ENCODE data around the gene PAX2.

PAX2 gene

DNA sequence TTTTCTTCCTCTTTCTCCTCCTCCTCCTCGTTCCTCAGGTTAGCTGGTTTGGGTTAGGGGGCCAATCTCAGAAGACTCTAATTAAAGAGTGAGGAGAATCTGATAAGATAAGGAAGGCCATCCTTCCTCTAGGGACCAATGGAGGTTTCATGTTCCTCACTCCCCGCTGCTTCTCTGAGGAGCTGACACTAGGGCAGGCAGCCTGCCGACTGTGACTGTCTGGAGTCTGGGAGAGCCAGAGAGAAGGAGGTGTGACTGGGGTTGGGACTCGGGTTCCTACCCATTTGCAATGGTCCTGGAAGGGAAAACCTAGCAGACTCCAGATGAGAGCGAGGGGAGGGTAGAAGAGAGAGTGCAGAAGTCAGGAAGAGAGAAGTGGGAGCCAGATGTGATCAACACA is 15.3 kb downstream of the PAX2 start:
- no peak for DNase-seq

DNA sequence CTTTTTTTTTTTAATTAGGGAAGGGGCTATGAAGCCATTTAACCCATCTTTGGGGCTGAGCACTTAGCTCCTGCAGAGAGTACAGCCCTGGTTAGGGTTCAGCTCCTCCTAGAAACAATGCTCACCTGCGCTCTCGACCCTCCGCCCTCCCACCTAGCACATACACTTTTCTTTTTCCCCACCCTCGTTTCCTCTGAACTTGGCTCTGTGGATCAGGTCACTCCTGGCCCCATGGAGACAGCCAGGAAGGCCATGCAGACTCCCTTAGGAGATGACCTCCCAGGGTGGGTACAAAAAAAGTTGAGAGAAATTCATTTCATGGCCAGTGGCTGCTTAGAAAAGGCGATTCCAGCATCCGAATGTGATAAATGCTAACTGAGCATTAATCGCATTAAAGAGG is 15.8 kb downstream of the PAX2 start:
- no peak for DNase-seq

DNA sequence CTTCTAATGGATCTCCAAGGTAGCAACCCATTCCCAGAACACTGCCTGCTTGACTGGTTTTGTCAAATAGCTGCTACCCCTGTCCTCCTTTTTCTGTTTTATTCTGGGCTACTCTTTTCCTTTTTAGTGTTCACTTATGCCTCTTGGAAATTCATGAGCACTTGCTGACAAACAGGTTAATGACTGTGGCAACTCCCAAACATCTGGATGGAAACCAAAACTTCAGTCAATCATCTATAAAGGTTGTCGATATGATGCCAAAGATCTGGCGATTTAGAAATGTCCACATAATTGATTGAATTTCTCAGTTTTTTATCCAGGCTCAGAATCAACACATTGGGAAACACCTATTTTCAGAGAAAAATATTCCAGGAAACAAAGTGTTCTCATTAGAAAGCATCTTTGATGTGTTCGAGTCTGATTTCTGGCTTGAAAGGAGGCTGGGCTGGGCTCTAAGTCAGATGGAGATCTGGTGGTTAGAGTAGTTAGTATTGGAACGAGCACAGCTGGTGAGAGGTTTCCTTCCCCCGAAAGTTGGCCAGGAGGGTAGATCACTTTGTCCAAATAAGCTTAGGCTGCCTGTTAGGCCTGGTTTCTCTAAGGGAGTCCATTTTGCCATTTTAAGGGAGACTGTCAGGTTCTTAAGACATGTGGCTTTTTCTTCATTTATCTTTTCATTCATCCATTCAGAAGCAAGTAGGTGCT is 17.8 kb downstream of the PAX2 start:
- DNase-seq: no peak

DNA sequence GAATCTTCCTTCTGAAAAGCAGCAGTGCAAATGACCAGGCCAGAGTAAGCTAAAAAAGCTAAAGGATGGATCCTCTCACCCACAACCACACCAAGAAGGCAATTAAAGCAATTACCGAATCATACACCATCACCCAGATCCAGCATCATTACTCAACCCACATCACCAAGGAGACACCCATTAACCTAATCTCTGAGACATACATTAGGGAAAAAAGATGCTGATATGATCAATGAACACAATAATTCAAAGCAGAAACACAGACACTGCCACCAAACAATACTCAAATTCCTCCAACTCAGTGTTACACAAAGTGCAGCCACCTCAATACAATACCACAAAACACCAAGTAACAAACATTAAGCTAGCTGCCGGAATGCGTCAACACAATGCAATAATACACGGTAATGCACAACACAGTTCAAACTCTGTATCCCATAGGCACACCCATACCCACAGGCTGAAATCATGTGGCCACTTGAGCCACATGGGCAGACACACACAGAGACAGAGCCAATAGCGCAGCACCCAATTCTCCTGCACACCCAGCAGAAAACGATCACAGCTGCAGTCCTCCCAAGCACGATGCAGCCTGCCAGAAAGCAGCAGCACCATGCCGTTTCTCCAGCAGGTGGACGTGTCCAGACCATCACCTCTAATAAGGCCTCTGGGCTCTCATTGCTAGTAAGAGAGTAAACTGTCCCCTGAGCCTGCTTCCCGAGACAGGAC is 21.5 kb downstream of the PAX2 start:
- no peak for DNase-seq

DNA sequence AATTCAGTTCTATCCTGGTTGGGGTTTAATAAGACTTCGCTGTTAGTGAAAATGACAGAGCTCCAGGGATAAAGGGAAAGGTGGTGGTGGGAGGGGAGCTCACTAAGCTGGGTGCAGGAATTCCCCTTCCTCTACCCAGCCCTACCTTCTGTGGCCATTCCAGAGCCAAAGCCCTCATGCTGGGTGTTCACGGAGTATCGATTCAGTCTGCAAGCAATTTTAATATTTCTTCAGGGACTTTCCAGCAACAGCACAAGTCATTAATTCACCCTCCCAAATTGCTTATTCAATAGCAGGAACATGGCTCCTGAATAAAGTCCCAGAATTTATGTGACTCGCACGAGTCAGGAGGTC is 22.0 kb downstream of the PAX2 start:
- no peak for DNase-seq

DNA sequence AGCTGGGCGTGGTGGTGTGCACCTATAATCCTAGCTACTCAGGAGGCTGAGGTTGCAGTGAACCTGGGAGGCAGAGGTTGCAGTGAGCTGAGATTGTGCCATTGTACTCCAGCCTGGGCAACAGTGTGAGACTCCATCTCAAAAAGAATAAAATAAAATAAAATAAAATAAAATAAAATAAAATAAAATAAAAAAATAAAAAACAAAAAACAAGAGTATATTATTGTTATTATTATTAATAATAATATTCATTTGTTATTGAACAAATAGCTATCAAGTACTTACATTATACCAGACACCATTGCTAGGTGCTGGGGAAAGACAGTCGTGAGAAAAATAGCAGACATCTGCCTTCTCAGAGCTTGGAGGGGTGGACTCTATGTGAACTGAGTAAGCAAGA is 24.1 kb downstream of the PAX2 start:
- no peak for DNase-seq

DNA sequence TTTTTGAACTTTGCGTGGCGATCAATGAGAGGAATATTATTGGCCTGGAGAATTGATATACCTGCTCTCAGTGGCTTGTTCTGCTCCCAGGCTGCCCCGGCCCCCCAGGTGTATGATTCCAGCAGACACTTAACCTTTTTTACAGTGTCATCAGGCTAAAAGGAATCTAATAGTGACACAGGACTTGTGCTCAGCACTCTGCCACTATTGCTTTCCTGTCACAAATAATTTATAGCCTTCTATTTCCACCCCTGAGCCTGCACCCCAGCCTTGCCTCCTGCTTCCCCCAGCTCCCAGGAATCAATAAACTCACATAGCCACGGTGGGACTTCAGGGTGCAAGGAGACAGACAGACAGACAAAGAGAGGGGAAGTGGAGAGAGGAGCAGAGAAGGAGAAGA is 28.3 kb downstream of the PAX2 start:
- no peak for DNase-seq

DNA sequence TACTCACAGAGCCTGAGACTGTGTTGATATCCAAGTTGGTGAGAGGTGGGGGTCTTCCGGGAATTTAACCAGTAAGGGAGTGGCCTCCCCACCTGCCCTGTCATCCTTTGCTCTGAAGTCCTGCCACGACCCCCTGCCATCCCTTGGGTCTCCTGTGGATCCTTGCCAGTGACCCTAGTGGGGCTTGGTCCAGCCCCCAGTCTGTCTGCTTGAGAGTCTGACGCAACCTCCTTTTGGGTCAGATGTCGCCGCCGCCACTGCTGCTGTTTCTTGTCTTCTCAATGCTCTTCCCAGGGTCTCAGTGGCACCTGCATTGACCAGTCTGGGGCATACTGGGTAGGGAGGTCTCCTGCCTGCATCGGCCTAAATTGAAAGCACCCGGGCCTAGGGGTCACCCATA is 28.8 kb downstream of the PAX2 start:
- DNase-seq: no peak

DNA sequence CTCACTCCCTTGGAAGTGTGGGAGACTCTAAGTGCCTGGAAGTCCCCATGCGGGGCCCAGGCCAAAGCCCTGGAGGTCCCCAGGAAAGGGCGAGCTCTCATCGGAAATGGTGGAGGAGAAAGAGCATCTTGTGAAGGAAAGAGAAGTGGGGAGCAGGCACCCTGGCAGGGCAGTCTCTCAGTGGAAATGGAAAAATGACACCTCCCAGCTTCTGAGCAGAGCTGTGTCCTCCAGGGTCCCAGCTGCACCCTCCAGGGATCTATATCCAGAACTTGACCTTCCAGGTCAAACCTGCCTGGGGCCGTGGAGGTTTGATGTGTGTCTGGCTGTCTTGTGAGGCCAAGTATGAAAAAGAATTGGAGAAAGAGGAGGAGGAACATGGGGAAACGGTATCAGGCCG is 29.5 kb downstream of the PAX2 start:
- DNase-seq: no peak

DNA sequence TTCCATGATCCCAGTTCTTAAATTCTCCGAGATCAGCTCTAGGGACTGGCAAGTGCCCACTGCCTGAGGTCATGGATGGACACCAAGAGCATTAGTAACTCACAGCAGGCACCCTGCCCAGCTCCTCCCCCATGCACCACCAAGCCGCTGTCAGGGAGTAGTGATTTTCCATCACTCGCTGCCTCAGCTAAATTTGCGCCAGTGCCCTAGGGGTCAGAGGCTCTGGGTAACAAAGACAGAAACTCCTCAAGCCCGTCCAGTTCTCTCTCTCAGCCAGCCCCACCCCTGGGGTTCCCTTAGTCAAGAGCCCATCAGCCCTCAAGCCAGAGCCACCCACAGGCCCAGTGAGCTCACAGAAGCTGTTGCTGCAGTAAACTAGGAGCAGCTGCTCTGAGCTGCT is 30.0 kb downstream of the PAX2 start:
- no peak for DNase-seq

DNA sequence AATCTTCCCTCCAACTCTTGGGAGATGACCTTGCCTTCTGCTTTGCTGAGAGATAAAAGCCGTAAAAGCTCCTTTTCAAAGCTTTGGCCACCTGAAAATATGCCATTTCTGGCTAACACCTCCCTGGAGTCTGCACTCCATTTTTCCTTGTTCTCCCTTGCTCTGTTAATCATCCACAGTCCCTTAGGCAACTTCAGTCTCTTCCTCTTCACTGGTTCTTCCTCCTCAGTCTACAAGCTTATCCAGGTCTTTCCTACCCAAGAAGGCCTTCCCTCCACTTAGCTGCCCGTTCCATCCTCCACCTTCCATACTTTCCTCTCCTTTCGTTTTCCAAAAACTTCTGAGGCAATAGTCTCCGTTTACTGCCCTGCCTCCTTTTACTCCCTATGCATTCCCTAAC is 30.5 kb downstream of the PAX2 start:
- DNase-seq: no peak

DNA sequence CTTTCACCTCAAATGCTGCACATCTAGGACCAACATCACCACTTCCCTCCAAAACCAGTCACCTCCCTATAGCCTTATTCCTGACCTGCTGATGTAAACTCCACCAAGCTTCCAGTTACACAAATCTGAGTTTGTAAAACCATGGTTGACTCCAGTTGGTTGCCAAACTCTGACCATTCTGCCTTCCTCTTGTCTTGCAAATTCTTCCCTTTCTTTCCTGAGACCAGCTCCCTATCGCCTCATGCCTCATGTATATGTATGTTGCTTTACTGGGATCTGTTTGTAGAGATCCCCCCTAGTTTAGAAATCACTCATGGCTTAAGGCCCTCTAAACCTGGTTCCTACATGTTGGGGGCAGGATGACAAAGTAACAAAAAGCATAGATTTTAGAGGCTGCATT is 31.3 kb downstream of the PAX2 start:
- no peak for DNase-seq

DNA sequence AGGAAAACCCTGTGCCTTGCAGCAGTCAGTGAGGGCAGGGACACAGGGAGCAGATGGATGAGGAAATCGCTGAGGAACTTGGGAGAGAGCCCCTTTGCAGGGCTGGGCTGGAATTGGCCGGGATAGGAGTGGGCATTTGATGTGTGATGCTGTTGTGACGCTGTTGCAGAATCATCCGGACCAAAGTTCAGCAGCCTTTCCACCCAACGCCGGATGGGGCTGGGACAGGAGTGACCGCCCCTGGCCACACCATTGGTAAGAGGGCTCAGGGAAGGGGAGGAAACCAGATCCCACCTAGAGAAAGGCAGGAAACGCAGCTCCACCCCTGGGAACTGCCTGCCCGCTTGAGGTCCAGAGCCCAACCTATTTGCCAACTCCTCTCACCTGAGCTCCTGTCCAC is 33.9 kb downstream of the PAX2 start:
- DNase-seq: no peak

DNA sequence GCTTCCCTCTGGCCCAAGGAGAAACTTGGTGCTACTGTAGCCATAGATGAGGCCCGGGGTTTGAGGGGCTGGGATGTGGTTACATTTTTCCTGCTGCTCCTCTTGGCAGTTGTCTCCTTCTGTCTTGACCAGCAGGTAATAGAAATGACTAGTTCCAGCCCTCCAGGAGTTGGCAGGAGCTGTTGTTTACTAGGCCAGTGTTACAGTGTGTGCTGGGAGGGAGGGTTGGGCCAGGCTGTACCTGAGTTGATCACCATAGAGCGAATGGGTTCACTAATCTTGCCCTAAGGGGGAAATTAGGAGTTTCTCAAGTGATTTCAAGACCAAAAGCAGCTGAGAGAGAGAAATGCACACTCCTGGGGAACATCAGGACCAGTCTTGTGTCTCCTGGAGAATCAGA is 34.9 kb downstream of the PAX2 start:
- no peak for DNase-seq

DNA sequence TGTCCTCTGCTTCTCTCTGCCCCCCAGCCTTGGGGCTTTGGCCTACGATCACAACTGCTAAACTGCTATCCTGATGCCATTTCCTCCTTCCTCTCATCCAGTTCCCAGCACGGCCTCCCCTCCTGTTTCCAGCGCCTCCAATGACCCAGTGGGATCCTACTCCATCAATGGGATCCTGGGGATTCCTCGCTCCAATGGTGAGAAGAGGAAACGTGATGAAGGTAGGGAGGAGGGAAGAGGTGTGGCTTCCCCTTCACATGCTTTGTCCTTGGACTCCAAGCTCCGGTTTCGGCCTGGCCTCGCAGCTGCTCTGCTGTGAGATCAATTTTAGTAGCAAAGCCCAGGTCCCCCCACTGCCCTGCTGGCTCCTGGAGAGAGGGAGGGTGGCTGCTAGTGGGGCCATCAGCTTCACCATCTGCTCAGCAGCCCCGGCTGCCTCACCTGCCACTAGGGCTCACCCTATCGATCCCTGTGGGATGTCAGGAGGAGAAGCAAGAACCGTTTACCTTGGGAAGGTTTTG is 35.8 kb downstream of the PAX2 start:
- DNase-seq: no peak

DNA sequence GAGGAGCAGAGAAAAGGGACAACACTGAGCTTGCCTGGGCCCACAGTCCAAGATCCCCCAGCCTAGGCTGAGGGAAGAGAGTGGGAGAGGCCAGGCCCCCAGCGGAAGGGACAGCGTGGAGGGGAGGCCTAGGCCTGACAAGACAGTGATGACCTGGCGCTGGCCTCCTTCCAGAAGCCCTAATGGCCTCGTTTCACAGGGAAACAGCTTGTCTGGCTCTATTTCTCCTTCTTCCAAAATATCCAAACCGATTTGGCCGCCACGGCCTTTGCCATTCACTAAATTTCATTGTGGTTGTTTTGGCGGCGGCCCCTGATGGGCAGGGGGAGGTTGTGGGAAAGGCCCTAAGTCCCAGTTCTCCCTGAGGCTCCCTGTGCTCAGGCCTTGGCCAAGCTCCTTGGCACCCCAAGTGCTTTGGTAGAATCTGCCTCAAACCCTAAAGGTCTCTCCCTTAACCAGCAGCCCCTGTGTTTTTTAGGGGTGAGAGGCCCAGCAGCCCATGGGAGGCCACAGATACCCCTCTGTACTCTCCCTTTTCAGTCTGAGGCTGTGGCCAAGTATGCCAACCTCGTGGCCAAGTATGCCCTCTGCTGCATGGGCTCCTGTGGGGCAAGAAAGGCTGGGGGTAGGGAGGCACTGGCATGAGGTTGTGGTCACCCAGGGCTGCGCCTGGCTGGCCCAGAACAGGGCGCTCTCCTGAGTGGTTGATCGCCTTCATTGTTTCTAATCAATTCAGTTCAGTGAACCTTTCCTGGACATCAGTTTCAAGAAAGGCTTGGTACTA is 37.3 kb downstream of the PAX2 start:
- no peak for DNase-seq

DNA sequence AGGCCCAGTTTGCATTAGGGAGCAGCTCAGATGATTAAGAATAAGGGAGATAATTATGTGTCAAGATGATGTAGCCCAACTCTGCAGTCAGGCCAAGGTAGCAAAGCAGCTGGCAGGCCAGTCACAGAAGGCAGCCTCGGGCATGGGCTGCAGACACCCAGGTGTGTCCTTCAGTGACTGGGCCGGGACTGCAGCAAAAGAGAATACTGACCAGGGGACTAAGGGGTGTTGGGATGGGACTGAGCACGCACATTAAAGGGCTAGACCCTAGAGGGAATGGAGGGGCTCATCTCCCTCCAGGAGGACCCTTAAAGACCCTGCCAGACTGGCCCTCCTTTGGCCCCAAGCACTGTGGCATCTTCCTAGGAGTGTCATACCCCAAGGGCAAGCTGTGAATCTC is 38.7 kb downstream of the PAX2 start:
- DNase-seq: no peak

DNA sequence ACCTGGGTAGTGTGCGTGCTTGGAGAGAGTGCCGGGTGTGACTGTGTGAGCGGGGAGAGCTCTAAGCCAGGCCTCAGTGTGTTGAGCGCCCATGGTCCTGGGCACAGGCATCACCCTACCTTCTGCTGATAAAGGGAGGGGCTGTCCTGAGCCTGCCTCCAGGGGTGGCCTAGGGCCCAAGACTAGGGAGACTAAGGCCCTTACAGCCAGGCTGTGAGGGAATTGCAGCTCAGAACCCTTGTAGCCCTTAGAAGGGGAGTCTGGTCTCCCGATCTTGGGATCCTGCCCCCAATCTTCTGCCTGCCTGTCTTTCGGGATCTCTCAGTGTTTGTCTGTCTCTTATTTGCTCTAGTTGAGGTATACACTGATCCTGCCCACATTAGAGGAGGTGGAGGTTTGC is 41.2 kb downstream of the PAX2 start:
- no peak for DNase-seq

DNA sequence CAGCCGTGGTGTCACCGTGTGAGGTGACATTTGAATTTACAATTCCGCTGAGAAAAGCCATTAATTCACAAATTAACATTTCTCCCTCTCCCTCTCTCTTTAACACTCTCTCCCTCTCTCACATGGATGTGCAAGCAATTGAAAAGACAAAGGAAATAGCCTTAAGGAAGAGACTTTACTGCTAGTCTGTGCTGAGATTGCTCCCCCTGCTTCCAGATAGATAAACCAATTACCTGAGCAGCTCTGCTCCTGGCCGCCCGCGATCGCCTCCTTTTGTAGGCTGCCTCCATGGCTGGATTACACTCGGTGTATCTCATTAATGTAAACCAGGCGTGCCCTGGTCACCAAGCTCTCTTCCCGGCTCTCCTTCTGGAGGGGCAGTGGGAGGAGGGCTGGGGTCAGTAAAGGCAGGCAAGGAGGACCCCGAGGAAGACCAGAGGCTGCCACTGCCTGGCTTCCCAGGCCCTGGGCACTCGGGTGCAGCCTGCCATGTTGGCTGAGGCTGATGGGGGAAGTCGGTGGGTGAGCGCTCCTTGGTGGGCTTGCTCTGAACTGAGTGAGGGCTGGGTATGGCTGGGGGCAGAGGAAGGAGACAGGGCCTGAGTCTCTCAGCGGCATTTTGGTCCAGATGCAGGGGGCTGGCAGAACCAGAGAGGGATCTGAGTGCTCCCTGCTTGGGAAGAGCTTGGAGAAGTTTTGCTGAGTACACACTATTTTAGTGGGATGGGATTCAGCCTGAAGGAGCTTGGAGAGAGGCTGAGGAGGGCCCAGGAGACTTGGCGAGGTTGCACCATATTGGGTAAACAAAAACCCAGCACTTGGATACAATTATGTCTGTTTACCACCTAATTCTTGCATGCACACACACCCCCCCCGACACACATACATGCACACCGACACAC is 42.9 kb downstream of the PAX2 start:
- no peak for DNase-seq

DNA sequence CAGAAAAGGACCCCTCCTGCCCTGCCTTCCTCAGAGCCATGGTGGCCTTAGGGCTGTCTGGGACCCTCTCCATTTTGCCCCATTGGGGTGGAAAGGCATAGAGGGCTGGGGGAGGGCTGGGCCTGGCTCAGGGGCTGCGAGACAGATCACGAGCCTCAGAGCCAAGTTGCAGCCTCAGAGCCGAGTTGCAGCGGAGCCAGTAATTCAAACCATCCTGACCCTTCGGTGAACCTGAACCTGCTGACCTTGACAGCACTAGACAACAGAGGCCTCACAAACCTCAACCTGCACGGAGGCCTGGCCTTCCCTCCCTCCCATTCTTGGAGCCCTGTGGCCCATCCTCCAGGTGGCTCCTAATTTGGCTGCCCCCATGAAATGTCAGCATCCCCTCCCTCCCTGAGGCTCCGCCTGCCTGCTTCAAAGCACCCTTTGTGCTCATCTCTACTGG is 45.4 kb downstream of the PAX2 start:
- no peak for DNase-seq

DNA sequence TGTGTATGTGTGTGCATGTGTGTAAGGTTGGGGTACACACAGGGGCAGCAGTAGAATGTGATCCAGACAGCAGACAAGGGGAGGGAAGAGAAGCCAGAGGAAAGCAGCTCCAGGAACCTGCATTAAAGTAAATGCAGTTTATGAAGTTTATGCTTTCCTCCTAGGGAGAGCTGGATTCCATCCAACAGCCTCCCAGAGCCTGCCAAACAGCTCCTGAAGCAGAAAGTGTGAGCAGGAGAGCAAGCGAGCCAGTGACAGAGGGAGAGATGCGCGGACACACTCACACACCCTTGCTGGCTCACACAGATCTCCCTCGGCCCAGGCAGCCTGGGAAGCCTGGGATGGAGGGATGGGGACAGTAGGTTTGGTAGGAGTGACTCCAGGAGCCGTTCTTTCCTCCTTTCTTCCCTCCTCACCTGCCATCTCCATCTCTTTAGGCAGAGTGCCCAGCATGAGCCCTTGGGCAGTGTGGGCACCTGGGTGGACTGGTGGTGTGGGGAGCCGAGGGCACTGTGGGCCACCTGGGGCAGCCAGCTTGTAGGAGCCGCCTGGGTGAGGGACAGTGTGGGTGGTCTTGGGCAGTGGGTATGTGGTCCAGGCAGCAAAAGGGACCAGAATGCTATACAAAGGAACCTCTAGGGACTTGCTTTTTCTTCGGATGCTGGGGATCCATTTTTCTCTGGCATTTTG is 46.1 kb downstream of the PAX2 start:
- DNase-seq: no peak

DNA sequence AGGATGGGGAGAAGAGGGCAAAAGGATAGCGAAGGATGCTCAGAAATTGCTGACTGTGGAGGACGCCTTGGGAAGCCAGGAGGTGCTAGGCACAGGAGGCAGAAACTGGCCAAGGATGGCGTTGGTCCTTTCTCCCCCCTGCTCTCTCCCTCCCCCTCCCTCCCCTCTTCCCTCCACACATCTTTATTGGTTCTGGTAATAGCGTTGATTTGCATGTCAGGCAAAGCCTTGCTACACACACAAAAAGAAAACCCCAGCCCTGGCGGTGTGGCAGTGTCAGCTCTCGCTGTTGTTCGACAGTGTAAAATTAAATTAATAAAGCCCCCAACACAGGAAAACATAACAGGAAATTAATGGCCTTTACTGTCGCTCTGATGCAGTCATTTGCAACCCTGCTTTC is 47.2 kb downstream of the PAX2 start:
- no peak for DNase-seq

Measured in NCI-H524 treated with DMSO at 0.1 percent for 48 hours (cell line).